ENCODE data around the gene CWC22. TPM values are rescaled to one million over a fixed set of nuclear protein-coding genes. Genes with fewer than 3 reads are reported as not detected.

CWC22 gene
- 25.0 and 26.9 TPM in 2 replicates for total RNA-seq

GRCh38 chr2:180006781-180007579 is at the start of gene CWC22:
Gene CWC22 (minus strand): TSS chr2:180007297. CDS start chr2:179993341, 13,956 bp downstream.

Small RNA genes lying within 50 kb of the gene (small RNA-seq; reads per million reads assigned to genes)
- not detected for gene RF00416

Other genes starting within 250 kb of the CWC22 start
- gene ZNF385B, start 145.7 kb downstream of the CWC22 start, total RNA-seq = not detected in 2 replicates